Breast epithelium (tissue), 3 donors: Measurements from ENCODE around the gene MZT2A.

ENCODE experiments used
- POLR2AphosphoS5 ChIP-seq, 3 donors: sonication (generic); formaldehyde crosslinking; IDR thresholded peaks; one replicate each; pipeline ENCODE4 v1.6.1; 2017; ENCODE audit warnings: antibody characterized with exemption in 3 of 3
- TF ChIP-seq, protein P1 (sequence below), 3 donors: fragments of 450-650 bp; IDR thresholded peaks; one replicate each; pipeline ENCODE4 v1.5.1; 2016 to 2017; ENCODE audit warnings: antibody characterized with exemption in 3 of 3, mild to moderate bottlenecking in 3 of 3, moderate library complexity in 3 of 3

- TF ChIP-seq, protein P1, sequence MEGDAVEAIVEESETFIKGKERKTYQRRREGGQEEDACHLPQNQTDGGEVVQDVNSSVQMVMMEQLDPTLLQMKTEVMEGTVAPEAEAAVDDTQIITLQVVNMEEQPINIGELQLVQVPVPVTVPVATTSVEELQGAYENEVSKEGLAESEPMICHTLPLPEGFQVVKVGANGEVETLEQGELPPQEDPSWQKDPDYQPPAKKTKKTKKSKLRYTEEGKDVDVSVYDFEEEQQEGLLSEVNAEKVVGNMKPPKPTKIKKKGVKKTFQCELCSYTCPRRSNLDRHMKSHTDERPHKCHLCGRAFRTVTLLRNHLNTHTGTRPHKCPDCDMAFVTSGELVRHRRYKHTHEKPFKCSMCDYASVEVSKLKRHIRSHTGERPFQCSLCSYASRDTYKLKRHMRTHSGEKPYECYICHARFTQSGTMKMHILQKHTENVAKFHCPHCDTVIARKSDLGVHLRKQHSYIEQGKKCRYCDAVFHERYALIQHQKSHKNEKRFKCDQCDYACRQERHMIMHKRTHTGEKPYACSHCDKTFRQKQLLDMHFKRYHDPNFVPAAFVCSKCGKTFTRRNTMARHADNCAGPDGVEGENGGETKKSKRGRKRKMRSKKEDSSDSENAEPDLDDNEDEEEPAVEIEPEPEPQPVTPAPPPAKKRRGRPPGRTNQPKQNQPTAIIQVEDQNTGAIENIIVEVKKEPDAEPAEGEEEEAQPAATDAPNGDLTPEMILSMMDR (IDR thresholded peaks at IDR 0.05): no peak
- TF ChIP-seq POLR2AphosphoS5 (IDR thresholded peaks at IDR 0.05): no peak
Observed at GRCh38 chr2:131475831-131476230, 16.4 kb downstream of the MZT2A start, which contains the start of gene TUBA3D.
